GM19025 (cell line): Measurements from ENCODE around the gene GPR42.
"Not testable (repeated sequence)": the region's sequence is repeated elsewhere in the genome, so short reads cannot be mapped to it uniquely, and the experiment has no call there.

Experiments used
- ATAC-seq: cut with Tn5 transposase; IDR thresholded peaks from one replicate; pipeline ENCODE4 v1.9.1; 2021; ENCODE audit warnings: mild to moderate bottlenecking, low read depth, moderate library complexity; ENCODE audit not compliant: unreplicated experiment

GPR42 gene

GRCh38 chr19:35346193-35347052 is 24.4 kb upstream of the GPR42 start:
- no peak for ATAC-seq

GRCh38 chr19:35347171-35347929 is 23.5 kb upstream of the GPR42 start, which contains the start of gene FFAR1:
Gene FFAR1, plus strand, starts transcription at chr19:35347902. Its CDS starts 3,650 bp downstream, at chr19:35351552.
- ATAC-seq: peak; percentile 67

- ATAC-seq: no peak
Observed at GRCh38 chr19:35347930-35348298, 23.0 kb upstream of the GPR42 start.

- ATAC-seq: no peak
Observed at GRCh38 chr19:35348911-35349611, 21.8 kb upstream of the GPR42 start.

- no peak for ATAC-seq
Observed at GRCh38 chr19:35349614-35350521, 21.0 kb upstream of the GPR42 start.

DNA sequence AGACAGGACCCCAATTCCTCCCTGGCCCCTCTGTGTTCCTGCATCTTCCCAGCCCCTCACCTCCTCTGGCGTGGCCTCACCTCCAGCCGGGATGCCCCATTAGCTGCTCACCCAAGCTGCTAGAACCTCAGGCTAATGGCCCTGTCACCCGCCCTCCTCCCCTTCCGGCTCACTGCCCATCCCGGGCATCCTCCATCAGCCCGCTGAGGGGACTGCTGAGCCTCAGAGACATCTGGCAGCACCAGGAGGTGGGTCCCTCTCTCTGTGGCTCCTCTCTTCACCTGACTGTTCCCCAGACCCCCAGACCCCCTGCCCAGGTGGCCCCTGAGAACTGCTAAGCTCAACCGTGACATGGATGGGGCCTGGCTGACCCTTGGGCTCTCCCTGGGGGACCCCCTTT is 20.3 kb upstream of the GPR42 start:
- no peak for ATAC-seq

DNA sequence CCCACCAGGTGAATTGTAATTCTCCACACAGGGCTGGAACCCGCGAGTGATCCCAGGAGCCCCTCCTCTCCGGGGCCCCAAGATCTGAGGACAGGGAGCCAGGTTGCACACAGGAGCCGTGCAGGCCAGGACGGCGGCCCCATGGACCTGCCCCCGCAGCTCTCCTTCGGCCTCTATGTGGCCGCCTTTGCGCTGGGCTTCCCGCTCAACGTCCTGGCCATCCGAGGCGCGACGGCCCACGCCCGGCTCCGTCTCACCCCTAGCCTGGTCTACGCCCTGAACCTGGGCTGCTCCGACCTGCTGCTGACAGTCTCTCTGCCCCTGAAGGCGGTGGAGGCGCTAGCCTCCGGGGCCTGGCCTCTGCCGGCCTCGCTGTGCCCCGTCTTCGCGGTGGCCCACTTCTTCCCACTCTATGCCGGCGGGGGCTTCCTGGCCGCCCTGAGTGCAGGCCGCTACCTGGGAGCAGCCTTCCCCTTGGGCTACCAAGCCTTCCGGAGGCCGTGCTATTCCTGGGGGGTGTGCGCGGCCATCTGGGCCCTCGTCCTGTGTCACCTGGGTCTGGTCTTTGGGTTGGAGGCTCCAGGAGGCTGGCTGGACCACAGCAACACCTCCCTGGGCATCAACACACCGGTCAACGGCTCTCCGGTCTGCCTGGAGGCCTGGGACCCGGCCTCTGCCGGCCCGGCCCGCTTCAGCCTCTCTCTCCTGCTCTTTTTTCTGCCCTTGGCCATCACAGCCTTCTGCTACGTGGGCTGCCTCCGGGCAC is 19.3 kb upstream of the GPR42 start:
- ATAC-seq: no peak

GRCh38 chr19:35352177-35352447 is 18.8 kb upstream of the GPR42 start:
- no peak for ATAC-seq

DNA sequence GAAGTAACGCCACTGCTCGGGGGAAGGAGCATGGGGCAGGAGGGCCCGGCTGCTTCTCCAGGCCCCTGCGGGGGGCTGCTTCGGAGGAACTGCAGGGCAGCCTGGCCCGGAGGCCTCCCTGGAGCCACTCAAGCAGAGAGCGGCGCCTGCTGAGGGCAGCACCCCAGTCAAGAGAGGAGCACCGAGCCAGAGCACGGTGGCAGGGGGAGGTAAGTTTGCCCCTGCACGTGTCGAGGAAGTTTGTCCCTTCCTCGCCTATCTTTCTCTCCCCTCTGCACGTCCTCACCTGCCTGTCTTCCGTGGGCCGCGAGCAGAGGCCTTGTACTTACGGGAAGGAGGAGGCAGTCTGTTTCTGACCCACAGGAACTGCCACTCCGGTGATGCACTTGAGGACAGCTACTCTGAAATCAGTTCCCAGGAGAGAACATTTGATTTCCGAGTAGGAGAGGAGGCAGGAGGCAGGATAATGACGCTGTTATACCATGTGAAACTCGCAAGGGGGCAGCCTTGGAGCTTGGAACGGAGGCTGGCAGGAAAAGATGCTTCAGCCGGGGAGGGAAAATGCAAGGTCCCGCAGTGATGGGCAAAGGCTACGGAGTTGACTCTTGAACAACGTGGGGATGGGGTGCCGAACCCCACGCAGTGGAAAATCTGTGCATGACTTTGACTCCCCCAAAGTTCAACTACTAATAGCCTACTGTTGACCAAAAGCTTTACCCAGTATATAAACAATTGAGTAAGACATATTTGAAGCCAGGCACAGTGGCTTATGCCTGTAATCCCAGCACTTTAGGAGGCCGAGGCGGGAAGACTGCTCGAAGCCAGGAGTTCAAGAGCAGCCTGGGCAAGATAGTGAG is 18.2 kb upstream of the GPR42 start:
- ATAC-seq: no peak

- no peak for ATAC-seq
Observed at GRCh38 chr19:35353635-35354034, 17.2 kb upstream of the GPR42 start.

- ATAC-seq: no peak
Observed at GRCh38 chr19:35354898-35355297, 16.0 kb upstream of the GPR42 start.

DNA sequence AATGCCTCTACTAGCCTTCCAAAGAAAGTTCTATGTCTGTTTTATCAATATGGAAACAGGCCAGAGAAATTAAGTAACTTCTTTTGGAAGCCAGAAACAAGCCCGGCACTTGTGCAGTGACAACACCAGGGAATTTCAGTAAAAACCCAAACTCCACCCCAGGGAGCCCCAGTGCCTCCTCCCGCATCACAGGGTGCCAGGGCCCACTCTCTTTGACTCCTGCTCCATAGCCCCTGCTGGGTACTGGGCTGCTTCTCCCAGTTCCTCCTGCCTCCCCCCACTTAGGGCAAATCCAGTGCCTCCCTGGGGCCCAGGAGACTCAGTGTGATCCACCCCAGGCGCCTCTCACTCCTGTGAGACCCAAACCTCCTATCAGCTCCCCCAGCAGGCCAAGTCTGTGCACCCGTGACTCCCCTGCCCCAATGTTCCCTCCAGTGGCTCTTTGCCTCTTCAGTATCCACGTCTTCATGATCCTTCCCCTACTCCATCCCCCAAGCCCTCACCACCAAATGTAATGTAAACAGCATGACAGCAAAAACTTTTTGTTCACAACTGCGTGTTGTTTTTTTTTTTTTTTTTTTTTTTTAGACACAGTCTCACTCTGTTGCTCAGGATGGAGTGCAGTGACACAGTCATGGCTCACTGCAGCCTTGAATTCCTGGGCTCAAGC is 14.9 kb upstream of the GPR42 start:
- ATAC-seq: no peak

- no peak for ATAC-seq
Observed at GRCh38 chr19:35357867-35358573, 12.8 kb upstream of the GPR42 start, which contains the start of gene FFAR3. Gene FFAR3, plus strand, starts transcription at chr19:35358460. Its CDS starts 431 bp downstream, at chr19:35358891.

GRCh38 chr19:35358834-35359233 is 12.0 kb upstream of the GPR42 start:
- ATAC-seq: not testable (repeated sequence)

- ATAC-seq: not testable (repeated sequence)
Observed at GRCh38 chr19:35359395-35359794, 11.5 kb upstream of the GPR42 start.

- ATAC-seq: not testable (repeated sequence)
Observed at GRCh38 chr19:35360081-35360480, 10.8 kb upstream of the GPR42 start.

DNA sequence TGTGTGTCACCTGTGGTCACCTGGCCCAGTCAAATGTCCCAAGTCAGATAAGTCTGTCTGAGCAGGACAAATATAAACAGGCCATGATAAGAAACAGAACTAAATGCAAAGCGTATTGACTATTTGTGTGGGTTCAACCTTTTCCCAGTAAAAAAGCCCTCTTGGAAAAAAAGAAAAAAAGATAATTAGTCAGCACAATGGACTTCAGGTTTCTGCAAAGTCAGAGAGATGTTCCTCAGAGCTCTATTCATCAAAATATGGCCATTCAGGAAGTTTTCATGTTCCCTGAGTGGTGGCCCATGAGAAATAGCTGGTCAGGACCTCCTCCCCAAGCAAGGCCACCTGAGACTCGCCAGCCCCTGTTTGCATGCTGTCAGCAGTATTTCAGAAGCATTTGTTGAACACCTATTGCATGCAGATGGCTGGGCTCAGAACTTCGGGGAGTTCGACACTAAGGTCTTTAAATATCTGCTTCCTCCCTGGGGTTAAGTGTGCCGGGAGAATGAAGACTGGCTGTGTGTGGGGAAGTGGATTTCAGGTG is 9.9 kb upstream of the GPR42 start:
- no peak for ATAC-seq
